HG03280 (cell line): ENCODE data around the gene ETF1.

Source experiments
- ATAC-seq: cut with Tn5 transposase; IDR thresholded peaks from one replicate; pipeline ENCODE4 v1.9.1; 2021; ENCODE audit warnings: mild to moderate bottlenecking, moderate library complexity; ENCODE audit not compliant: unreplicated experiment

Gene ETF1

DNA sequence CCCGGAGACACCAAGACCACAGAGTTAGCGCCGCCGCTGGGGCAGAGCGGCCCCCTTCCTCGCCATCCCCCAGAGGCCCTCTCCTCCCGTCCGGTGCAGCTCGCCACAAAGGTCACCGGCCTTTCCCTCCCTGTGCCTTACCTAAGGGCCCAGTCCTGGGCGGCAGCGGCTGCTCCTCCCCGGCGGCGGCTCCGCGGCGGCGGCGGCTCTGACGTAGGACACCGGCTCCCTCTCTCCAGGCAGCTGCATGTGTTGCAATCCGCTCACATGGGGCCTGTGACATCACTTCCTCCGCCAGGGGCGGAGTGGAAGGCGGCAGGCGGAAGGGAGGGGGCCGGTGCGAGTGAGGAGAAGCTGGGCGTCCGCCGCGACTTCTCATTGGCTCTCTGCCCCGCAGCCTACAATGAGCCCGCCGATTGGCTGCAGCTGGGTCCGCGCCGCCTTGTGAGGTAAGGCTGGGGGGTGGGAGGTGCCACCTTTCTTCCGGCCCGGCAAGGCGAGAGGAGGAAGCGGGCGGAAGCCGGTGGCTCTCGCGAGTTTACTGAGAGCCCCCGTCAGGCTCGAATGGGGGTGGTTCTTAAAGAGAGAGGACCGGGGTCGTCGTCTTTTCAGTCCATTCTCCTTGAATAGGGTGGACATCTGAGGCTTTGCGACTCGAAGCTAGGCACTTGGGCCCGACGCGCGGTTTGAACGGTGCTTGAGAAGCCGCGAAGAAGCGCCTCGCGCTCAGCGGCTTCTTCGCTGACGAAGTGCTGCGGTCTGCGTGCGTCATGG lies at the start of gene ETF1:
Gene ETF1, minus strand, starts transcription at position 281 of the 774 bp plus-strand sequence. CDS start 318 bp downstream, outside the sequence.
- peak; percentile 92 for ATAC-seq

DNA sequence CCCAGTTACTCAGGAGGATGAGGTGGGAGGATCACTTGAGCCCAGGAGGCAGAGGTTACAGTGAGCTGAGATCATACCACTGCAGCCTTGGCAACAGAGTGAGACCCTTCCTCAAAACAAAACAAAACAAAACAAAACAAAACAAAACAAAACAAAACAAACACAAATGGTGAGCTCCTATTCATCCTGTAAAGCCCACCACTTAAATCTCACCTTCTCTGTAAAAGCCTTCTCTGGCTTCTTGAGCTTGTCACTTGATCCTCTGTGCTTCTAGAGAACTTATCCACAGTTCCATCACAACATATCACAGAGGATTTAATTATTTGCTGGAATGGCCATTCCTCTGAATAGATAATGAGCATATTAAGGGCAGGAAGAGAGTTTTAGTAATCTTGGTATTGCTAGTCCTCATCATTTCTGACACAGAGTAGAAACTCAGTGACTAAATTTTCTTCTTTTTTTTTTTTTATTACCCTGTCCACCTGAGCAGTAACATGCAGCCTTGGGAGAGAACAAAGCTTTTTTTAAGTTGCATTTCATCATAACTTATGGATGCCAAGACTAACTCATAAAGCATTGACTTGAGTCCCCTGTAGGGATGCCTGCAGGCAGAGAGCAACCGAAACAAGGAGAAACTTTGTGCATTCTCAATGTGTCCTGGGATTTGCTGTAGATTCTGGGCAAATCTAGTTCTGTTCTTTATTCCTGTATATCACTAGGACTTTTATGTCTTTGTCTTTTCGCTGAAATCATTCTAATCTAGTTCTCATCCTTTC lies 45.2 kb upstream of the ETF1 start:
- no peak for ATAC-seq

DNA sequence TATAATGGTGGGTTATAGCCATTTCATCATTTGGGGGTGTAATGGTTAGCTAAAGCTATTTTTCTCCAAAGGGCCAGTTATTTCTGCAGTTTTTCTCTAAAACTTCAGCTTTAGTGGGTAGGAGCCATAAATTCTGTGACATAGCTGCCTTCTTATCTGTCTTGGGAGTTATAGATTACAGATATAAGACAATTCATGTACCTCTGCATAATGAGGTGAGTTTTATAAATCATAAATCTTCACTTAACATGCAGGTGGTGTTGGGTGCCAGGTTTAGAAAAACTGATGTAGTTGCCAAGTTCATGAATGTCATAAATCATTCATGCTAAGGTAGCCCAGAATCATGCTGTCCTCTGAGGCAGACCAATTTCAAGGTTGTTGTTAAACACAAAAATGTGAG lies 42.1 kb upstream of the ETF1 start:
- ATAC-seq: no peak

DNA sequence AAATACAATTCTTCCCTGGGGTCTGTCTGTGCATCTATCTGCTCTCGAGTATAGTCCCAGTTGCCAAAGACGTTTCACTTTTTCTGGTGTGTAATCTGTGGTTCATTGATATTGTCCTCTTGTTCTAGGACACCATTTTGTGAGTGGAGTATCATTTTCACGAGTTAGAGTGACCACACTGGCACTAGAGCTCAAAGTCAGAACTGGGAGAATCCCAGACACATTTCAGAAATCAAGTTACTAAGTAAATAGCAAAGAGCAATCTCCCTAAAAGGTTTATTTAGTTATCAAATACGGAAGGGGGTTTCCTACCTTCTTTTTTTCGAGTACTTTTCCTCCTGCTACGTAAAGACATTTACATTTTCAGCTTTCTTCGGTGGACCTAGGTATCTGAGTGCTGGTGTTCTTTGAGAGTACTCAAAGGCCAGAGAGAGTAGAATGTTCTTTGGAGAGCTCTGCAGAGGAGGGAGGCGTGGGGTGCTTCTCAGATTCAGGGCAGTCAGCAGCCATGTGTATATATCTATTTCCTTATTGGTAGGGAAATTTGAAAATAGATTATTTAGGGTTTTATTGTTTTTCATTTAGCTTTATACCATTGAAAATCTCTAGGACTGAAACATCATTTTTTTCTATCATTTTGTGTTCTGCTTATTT lies 41.1 kb upstream of the ETF1 start:
- no peak for ATAC-seq

DNA sequence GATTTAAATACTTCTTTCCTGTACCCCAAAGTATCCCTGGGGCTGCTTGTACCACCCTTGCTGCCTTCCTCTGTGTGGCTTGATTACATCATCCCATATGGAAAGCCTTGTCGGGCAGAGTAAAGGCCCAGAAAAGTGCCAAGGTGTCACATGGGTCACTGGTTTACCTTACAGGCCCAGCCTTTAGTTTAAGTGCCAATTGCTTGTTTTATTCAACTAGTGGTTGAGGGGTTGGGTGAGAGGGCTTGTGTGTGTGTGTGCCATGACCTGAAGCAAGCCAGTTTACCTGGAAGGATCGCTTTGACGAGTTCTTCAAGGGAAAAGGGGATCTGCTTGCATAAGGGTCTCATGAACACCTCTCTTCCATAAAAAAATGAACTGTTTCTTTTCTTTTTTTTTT lies 39.9 kb upstream of the ETF1 start:
- ATAC-seq: no peak

DNA sequence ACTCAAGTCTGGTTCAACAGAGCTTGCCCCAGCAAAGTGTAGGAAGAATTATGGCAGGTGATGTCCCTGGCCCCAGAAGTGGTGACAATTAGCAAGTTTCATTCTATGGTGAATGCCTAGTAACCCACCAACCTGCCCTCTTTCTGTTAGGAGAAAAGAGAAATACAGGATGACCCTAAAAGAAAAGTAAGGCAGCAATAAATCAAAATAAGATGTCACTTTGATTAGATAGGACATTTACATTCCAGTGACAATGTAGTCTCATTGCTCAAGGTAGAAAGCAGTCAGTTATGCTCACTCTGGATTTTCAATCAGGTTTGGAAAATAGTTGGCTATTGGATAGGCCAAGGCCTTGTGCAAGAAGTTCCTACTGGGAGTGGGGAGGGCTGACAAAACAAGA lies 37.7 kb upstream of the ETF1 start:
- no peak for ATAC-seq

GRCh38 chr5:138580001-138580400 lies 37.0 kb upstream of the ETF1 start:
- no peak for ATAC-seq

GRCh38 chr5:138579517-138579863 lies 36.5 kb upstream of the ETF1 start:
- no peak for ATAC-seq

DNA sequence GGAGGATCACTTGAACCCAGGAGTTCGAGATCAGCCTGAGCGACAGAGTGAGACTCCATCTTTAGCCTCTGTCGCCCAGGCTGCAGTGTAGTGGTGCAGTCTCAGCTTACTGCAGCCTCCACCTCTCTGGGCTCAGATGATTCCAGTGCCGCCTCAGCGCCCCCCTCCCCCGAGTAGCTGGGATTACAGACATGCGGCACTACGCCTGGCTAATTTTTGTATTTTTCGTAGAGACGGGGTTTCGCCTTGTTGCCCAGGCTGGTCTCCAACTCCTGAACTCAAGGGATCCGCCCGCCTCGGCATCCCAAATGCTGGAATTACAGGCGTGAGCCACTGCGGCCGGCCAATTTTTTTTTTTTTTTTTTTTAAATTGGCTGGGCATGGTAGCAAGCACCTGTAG lies 34.4 kb upstream of the ETF1 start:
- no peak for ATAC-seq

DNA sequence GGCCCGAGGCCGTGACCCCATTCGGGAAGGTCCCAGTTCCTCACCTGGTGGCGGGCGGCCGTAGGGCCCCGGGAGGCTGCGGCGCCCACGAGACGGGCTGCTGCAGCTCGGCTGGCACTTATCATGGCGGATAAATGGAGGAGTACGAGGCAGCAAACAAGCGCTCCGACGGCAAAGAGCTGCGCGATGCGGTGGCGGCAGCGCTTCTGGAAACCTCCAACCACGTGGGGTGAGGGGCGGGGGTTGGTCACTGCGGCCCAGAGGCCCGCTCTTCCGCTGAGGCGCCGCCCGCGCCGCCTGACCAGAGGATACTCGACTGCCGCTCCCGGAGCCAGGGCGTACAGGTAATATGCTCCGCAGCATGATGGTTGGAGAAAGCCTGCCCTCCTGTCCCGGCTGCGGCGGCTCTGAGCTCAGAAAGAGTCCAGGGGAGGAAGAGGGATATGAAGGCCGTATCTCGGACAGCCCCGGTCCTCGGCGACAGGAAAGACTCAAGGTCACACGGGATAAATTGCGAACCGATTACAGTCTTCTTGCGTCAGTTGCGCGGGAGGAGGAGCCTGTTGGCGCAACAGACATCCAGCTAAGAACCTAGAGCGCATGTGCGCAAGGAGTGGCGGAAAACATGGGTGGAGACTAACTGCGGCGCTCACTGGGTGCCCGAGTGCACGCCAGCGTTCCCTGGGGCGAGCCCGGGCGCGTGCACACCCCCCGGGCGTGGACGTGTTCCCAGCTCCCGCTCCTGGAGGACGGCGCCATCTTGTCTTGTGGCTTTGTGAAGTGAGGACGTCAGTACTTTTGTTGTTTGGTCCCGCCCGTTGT lies 32.4 kb upstream of the ETF1 start, which contains the start of gene HSPA9:
Gene HSPA9, minus strand, starts transcription at position 208 of the 822 bp plus-strand sequence. Its CDS starts 83 bp downstream, at position 125.
- ATAC-seq: peak; percentile 84

GRCh38 chr5:138574744-138575193 lies 31.7 kb upstream of the ETF1 start:
- ATAC-seq: no peak

- ATAC-seq: no peak
Measured at GRCh38 chr5:138573949-138574670, 31.1 kb upstream of the ETF1 start.

DNA sequence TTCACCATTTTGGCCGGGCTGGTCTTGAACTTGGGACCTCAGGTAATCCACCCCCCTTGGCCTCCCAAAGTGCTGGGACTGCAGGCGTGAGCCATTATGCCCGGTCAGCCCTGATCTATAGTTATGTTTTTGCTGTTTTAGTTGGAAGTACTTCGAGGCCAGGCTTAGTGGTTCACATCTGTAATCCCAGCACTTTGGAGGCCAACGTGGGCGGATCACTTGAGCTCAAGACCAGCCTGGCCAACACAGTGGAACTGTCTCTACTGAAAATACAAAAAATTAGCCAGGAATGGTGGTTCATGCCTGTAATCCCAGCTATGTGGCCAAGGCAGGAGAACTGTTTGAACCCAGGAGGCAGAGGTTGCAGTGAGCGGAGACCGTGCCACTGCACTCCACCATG lies 30.2 kb upstream of the ETF1 start:
- ATAC-seq: no peak

GRCh38 chr5:138570871-138571270 lies 27.8 kb upstream of the ETF1 start:
- ATAC-seq: no peak

- no peak for ATAC-seq
Measured at GRCh38 chr5:138569782-138570181, 26.7 kb upstream of the ETF1 start.

GRCh38 chr5:138568061-138568824 lies 25.2 kb upstream of the ETF1 start:
- ATAC-seq: no peak

GRCh38 chr5:138566792-138567191 lies 23.8 kb upstream of the ETF1 start:
- no peak for ATAC-seq

GRCh38 chr5:138565100-138565821 lies 22.2 kb upstream of the ETF1 start:
- no peak for ATAC-seq

DNA sequence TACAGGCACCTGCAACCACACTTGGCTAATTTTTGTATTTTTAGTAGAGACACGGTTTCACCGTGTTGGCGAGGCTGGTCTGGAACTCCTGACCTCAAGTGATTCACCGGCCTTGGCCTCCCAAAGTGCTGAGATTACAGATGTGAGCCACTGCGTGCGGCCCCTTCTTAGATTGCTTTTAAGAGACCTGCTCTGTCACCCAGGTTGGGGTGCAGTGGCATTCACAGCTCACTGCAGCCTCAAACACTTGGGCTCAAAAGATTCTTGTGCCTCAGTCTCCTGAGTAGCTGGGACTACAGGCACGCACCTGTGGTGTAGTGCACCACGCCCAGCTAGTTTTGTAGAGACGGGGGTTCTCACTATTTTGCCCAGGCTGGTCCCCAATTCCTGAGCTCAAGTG lies 21.2 kb upstream of the ETF1 start:
- no peak for ATAC-seq
